ENCODE results near the gene ANKRD52. TPM values are rescaled to one million over a fixed set of nuclear protein-coding genes. Genes with fewer than 3 reads are reported as not detected.
A peak's percentile ranks its signal among the peaks of the same experiment; 100 is the strongest.
"Not testable (repeated sequence)": the region's sequence is repeated elsewhere in the genome, so short reads cannot be mapped to it uniquely, and the experiment has no call there.

Gene ANKRD52
- total RNA-seq, 6 experiments from 2014 or later = 10.6 to 16.1 (median 12.2) TPM

DNA sequence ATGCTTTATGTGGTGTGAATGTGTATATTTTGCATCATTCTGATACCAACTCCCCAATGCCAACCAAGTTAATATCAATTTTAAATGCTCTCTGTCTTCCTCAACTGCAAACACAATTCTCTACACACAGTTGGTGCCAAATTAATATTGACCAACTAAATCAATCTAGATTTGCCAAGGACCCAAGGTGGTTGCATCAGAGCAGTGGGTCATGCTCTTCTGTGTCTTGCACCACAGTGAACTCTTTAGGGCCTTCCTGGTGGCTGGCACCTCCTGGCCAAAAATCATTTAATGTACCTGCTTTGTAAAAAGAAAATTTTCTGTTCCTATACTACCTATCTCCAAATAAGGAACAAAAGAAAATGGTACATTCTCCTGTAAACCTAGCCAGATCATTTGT is 22.7 kb upstream of the ANKRD52 start:
- no peak for TF ChIP-seq POLR2A (IDR thresholded peaks at IDR 0.05)
- TF ChIP-seq, protein P1, sequence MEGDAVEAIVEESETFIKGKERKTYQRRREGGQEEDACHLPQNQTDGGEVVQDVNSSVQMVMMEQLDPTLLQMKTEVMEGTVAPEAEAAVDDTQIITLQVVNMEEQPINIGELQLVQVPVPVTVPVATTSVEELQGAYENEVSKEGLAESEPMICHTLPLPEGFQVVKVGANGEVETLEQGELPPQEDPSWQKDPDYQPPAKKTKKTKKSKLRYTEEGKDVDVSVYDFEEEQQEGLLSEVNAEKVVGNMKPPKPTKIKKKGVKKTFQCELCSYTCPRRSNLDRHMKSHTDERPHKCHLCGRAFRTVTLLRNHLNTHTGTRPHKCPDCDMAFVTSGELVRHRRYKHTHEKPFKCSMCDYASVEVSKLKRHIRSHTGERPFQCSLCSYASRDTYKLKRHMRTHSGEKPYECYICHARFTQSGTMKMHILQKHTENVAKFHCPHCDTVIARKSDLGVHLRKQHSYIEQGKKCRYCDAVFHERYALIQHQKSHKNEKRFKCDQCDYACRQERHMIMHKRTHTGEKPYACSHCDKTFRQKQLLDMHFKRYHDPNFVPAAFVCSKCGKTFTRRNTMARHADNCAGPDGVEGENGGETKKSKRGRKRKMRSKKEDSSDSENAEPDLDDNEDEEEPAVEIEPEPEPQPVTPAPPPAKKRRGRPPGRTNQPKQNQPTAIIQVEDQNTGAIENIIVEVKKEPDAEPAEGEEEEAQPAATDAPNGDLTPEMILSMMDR (IDR thresholded peaks at IDR 0.05) = no peak
- no peak overlapping the region for H3K4me3 ChIP-seq
- H3K4me1 ChIP-seq = peaks cover 0 to 45% (median 11%) of the 10 kb centered on the region in 4 donors
- DNase-seq (peak in 2 of 3 donors; percentile 37 to 78), ATAC-seq (peak; percentile 89 to 95 (median 92))
- H3K9me3 ChIP-seq = no peaks in the 10 kb centered on the region
- no peaks in the 10 kb centered on the region for H3K27me3 ChIP-seq
- peak overlapping the region in 1 of 3 donors; percentile 43 for H3K27ac ChIP-seq
- H3K36me3 ChIP-seq = peaks cover 9 to 90% (median 46%) of the 10 kb centered on the region in 4 donors
- intact Hi-C loops (cut with DNase I) = no loop called here

DNA sequence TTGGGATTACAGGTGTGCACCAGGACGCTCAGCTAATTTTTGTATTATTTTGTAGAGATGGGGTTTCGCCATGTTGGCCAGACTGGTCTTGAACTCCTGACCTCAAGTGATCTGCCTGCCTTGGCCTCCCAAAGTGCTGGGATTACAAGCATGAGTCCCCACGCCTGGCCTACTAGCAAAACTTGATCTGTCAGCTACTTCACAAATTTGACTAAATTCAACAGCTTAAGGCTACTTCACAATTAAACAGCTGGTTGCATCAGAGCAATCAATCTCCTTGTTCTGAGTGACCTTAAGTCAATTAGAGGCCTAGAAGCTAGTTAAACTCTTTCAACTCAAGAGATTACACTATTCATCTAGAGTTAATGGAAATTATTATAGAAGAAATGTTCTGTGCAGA is 20.7 kb upstream of the ANKRD52 start:
- H3K27me3 ChIP-seq = no peaks in the 10 kb centered on the region
- H3K4me3 ChIP-seq = no peak overlapping the region
- peaks cover 12 to 91% (median 55%) of the 10 kb centered on the region in 4 donors for H3K36me3 ChIP-seq
- intact Hi-C loops (cut with DNase I) = no loop called here
- ATAC-seq (no peak), DNase-seq (no peak)
- peaks cover 0 to 34% (median 5%) of the 10 kb centered on the region in 4 donors for H3K4me1 ChIP-seq
- 70% methylated on average over 2 of the region's 3 CpGs for WGBS (ENCODE audit: insufficient coverage, low coverage, low lambda C conversion rate, missing lambda C conversion rate)
- TF ChIP-seq POLR2A (IDR thresholded peaks at IDR 0.05) = no peak
- TF ChIP-seq, protein P1 (IDR thresholded peaks at IDR 0.05) = no peak
- H3K27ac ChIP-seq = no peak overlapping the region
- H3K9me3 ChIP-seq = no peaks in the 10 kb centered on the region

DNA sequence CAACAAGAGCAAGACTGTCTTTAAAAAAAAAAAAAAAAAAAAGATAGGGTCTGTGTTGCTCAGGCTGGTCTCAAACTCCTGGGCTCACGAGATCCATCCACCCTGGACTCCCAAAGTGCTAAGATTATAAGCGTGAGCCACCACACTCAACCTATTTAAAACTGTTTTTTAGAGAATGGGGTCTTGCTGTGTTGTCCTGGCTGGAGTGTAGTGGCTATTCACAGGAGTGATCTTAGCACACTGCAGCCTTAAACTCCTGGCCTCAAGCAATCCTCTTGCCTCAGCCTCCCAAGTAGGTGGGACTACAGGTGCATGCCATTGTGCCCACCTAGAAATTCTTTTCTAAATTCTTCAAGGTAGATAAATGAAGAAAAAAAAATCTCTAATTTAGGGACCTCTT is 16.1 kb upstream of the ANKRD52 start:
- H3K27ac ChIP-seq = no peak overlapping the region
- no peaks in the 10 kb centered on the region for H3K9me3 ChIP-seq
- DNase-seq = no peak
- H3K4me3 ChIP-seq = no peak overlapping the region
- H3K4me1 ChIP-seq = peaks cover 0 to 40% (median 2%) of the 10 kb centered on the region in 4 donors
- no peak for ATAC-seq
- TF ChIP-seq, protein P1 (IDR thresholded peaks at IDR 0.05) = no peak
- no peak for TF ChIP-seq POLR2A (IDR thresholded peaks at IDR 0.05)
- intact Hi-C loops (cut with DNase I) = no loop called here
- WGBS (ENCODE audit: insufficient coverage, low coverage, low lambda C conversion rate, missing lambda C conversion rate) = 100% methylated on average over 2 of the region's 2 CpGs
- peaks cover 6 to 82% (median 31%) of the 10 kb centered on the region in 4 donors for H3K36me3 ChIP-seq
- no peaks in the 10 kb centered on the region for H3K27me3 ChIP-seq

DNA sequence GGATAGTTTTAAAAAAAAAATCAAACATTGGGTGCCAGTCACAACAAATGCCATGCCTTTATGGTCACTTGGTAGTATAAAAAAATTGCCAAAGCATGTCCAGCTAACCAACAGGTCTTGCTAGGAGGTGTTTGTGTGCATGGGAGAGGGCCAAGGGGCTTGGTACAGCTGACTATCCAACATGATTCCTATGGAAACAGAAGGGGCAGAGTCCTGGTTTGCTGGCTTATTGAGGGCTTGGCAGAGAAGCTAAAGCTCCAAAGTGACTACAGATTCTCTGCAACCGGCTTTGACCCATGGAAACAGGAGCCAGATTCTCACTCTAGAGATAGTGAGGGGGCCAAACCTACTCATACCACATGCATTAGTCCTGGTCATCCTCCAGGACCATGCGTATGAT is 14.3 kb upstream of the ANKRD52 start:
- H3K4me3 ChIP-seq; H3K27ac ChIP-seq; H3K9me3 ChIP-seq; intact Hi-C loops (cut with DNase I); H3K27me3 ChIP-seq: not testable (repeated sequence)
- DNase-seq (peak in 1 of 3 donors; percentile 80), ATAC-seq (peak; percentile 40 to 78 (median 72))
- Histone ChIP-seq H3K4me1 (peaks cover 0 to 39% (median 2%) of the 10 kb centered on the region in 4 donors), H3K36me3 (peaks cover 6 to 64% (median 26%) of the 10 kb centered on the region in 4 donors)
- WGBS (ENCODE audit: insufficient coverage, low coverage, low lambda C conversion rate, missing lambda C conversion rate) = 56% methylated on average over 1 of the region's 2 CpGs

DNA sequence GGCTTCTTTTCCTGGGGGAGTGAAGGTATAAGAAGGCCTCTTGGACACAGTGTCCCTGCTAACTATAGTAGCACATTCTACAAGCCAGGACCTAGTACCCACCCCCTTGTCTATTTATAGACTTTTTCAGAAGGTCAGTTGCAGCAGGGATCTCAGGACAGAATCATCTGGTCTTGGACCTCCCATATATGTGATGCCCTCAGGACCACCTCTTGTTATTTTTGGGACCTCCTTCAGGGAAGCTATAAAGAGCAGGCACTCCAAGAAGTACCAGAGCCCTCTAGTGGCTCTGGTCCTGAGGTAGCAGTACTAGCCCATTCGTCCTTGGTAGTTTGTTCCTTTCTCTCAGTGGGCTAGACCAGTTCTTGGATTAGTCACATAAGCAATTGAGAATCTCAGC is 12.8 kb upstream of the ANKRD52 start:
- DNase-seq = no peak
- intact Hi-C loops (cut with DNase I) = no loop called here

More for the DNA sequence above, 12.8 kb upstream of the ANKRD52 start:
- Histone ChIP-seq H3K36me3 (peaks cover 4 to 50% (median 21%) of the 10 kb centered on the region in 4 donors), H3K4me1 (peaks cover 0 to 45% (median 5%) of the 10 kb centered on the region in 4 donors), H3K4me3 (no peak overlapping the region), H3K27me3 (no peaks in the 10 kb centered on the region), H3K27ac (no peak overlapping the region), H3K9me3 (no peaks in the 10 kb centered on the region)
- ATAC-seq = no peak
- no peak for TF ChIP-seq POLR2A (IDR thresholded peaks at IDR 0.05)
- TF ChIP-seq, protein P1 (IDR thresholded peaks at IDR 0.05) = peak in 3 of 4 donors; percentile 31 to 41 (median 38)
- 0% methylated on average over 1 of the region's 1 CpG for WGBS (ENCODE audit: insufficient coverage, low coverage, low lambda C conversion rate, missing lambda C conversion rate)
